Measurements from ENCODE around the gene SOX15. TPM values are rescaled to one million over a fixed set of nuclear protein-coding genes. Genes with fewer than 3 reads are reported as not detected.

Gene SOX15
- total and polyA plus RNA-seq, 2 of the 13 experiments (the other 11 are each of a cell fraction or from before 2014, with no cell fraction given), result 0.07 to 0.18 TPM

GRCh38 chr17:7579001-7579833 lies 10.7 kb downstream of the SOX15 start, which contains the start of gene CD68 (continued):
- peak; percentile 68; the same call in 1 of the 2 replicates for TF ChIP-seq PRDM10 (CRISPR knock-in tag; IDR thresholded peaks at IDR 0.05; ENCODE audit: low read depth)
- no peak for TF ChIP-seq BCL3 (CRISPR knock-in tag; IDR thresholded peaks at IDR 0.05)
- peak; percentile 77 for TF ChIP-seq KLF12 (CRISPR knock-in tag; IDR thresholded peaks at IDR 0.05; ENCODE audit: borderline replicate concordance)
- TF ChIP-seq ZNF138 (CRISPR knock-in tag; IDR thresholded peaks at IDR 0.05; ENCODE audit: low read depth), result no peak
- TF ChIP-seq ZNF780A (CRISPR knock-in tag; IDR thresholded peaks at IDR 0.05), result peak; percentile 57; the same call in 1 of the 2 replicates
- TF ChIP-seq PHF21A (CRISPR knock-in tag; IDR thresholded peaks at IDR 0.05), result peak; percentile 60; the same call in 1 of the 2 replicates
- no peak for TF ChIP-seq ZNF3 (CRISPR knock-in tag; IDR thresholded peaks at IDR 0.05)
- TF ChIP-seq TAF1 (CRISPR knock-in tag; IDR thresholded peaks at IDR 0.05), result peak; percentile 35
- no peak; the same call in 1 of the 2 replicates for TF ChIP-seq HCFC1 (IDR thresholded peaks at IDR 0.05; ENCODE audit: low read depth, low read length)
- no peak for TF ChIP-seq ZBTB3 (CRISPR knock-in tag; IDR thresholded peaks at IDR 0.05; ENCODE audit: borderline replicate concordance, low read depth)
- no peak; the same call in 1 of the 2 replicates for TF ChIP-seq CERS6 (CRISPR knock-in tag; IDR thresholded peaks at IDR 0.05)
- TF ChIP-seq RFX1 (IDR thresholded peaks at IDR 0.05), result peak; percentile 95
- TF ChIP-seq KIAA2018 (CRISPR knock-in tag; IDR thresholded peaks at IDR 0.05; ENCODE audit: borderline replicate concordance), result no peak

Measured in HepG2 (cell line).